H9 (cell line): ENCODE results near the gene SERTAD1. TPM values are rescaled to one million over a fixed set of nuclear protein-coding genes. Genes with fewer than 3 reads are reported as not detected.

ENCODE experiments used
- DNase-seq: peaks from one replicate; pipeline ENCODE4 v3.0.0-alpha.2; 2017
- H2AFZ ChIP-seq: one replicate; pipeline ENCODE4 v1.6.1; 2013; ENCODE audit warnings: mild to moderate bottlenecking, low read length, control low read depth, moderate library complexity
- H2AK5ac ChIP-seq: 2 replicates; pipeline ENCODE4 v1.6.1; 2013; ENCODE audit warnings: low read length, control low read depth, mixed read lengths; ENCODE audit not compliant: insufficient read length
- H2BK120ac ChIP-seq: one replicate; pipeline ENCODE4 v1.6.1; 2013; ENCODE audit warnings: low read depth, mild to moderate bottlenecking, low read length, control low read depth, inconsistent platforms; ENCODE audit not compliant: poor library complexity, severe bottlenecking
- H2BK12ac ChIP-seq: 2 replicates; pipeline ENCODE4 v1.6.1; 2013; ENCODE audit warnings: low read length, control low read depth, mixed read lengths, low read depth; ENCODE audit not compliant: insufficient read length
- H2BK15ac ChIP-seq: 2 replicates; pipeline ENCODE4 v1.6.1; 2013; ENCODE audit warnings: low read depth, low read length, control low read depth
- H2BK20ac ChIP-seq: one replicate; pipeline ENCODE4 v1.6.1; 2013; ENCODE audit warnings: low read depth, mild to moderate bottlenecking, low read length, control low read depth, inconsistent platforms; ENCODE audit not compliant: poor library complexity, severe bottlenecking
- H2BK5ac ChIP-seq: 2 replicates; pipeline ENCODE4 v1.6.1; 2013; ENCODE audit warnings: low read length, control low read depth, mixed read lengths; ENCODE audit not compliant: insufficient read length
- H3K14ac ChIP-seq: 2 replicates; pipeline ENCODE4 v1.6.1; 2013; ENCODE audit warnings: low read length, control low read depth; ENCODE audit not compliant: insufficient read depth
- H3K18ac ChIP-seq: 2 replicates; pipeline ENCODE4 v1.6.1; 2013; ENCODE audit warnings: low read depth, mild to moderate bottlenecking, mixed read lengths, low read length, control low read depth; ENCODE audit not compliant: insufficient read length
- H3K23ac ChIP-seq: 2 replicates; pipeline ENCODE4 v1.6.1; 2013; ENCODE audit warnings: low read length, control low read depth, mixed read lengths, low read depth; ENCODE audit not compliant: insufficient read length
- H3K23me2 ChIP-seq: 2 replicates; pipeline ENCODE4 v1.6.1; 2013; ENCODE audit warnings: low read depth, mild to moderate bottlenecking, mixed read lengths, low read length, control low read depth; ENCODE audit not compliant: insufficient read length, poor library complexity, severe bottlenecking
- H3K27ac ChIP-seq: 2 replicates; pipeline ENCODE4 v1.5.1; 2013; ENCODE audit warnings: low read length, control low read depth, mixed read lengths, low read depth; ENCODE audit not compliant: insufficient read length
- H3K27me3 ChIP-seq: 2 replicates; pipeline ENCODE4 v1.6.1; 2013; ENCODE audit warnings: low read length, control low read depth, inconsistent platforms; ENCODE audit not compliant: insufficient read depth
- H3K4ac ChIP-seq: 2 replicates; pipeline ENCODE4 v1.6.1; 2013; ENCODE audit warnings: low read depth, mild to moderate bottlenecking, control low read depth, inconsistent platforms, low read length, moderate library complexity
- H3K4me1 ChIP-seq: 2 replicates; pipeline ENCODE4 v1.6.1; 2013; ENCODE audit warnings: low read length, control low read depth, inconsistent platforms; ENCODE audit not compliant: insufficient read depth
- H3K4me2 ChIP-seq: 2 replicates; pipeline ENCODE4 v1.6.1; 2013; ENCODE audit warnings: low read length, control low read depth, mixed read lengths; ENCODE audit not compliant: insufficient read length, insufficient read depth
- H3K56ac ChIP-seq: 2 replicates; pipeline ENCODE4 v1.6.1; 2013; ENCODE audit warnings: low read depth, mild to moderate bottlenecking, mixed read lengths, low read length, control low read depth; ENCODE audit not compliant: insufficient read length
- H3K79me1 ChIP-seq: 2 replicates; pipeline ENCODE4 v1.6.1; 2013; ENCODE audit warnings: low read depth, mild to moderate bottlenecking, moderate library complexity, low read length, control low read depth, inconsistent platforms; ENCODE audit not compliant: insufficient read depth, poor library complexity, severe bottlenecking
- H3K79me2 ChIP-seq: 2 replicates; pipeline ENCODE4 v1.6.1; 2013; ENCODE audit warnings: low read length, control low read depth, inconsistent platforms; ENCODE audit not compliant: insufficient read depth
- H3K9ac ChIP-seq: 2 replicates; pipeline ENCODE4 v1.6.1; 2013; ENCODE audit warnings: low read length, control low read depth, mixed read lengths; ENCODE audit not compliant: insufficient read length; ENCODE audit errors: extremely low read depth
- H3K9me3 ChIP-seq: one replicate; pipeline ENCODE4 v1.6.1; 2013; ENCODE audit warnings: low read depth, low read length, inconsistent platforms; ENCODE audit not compliant: control insufficient read depth
- H3T11ph ChIP-seq: one replicate; pipeline ENCODE4 v1.6.1; 2013; ENCODE audit warnings: mild to moderate bottlenecking, low read length, control low read depth, inconsistent platforms
- H4K20me1 ChIP-seq: one replicate; pipeline ENCODE4 v1.6.1; 2013; ENCODE audit not compliant: control insufficient read depth, insufficient read length, insufficient read depth
- H4K5ac ChIP-seq: 2 replicates; pipeline ENCODE4 v1.6.1; 2013; ENCODE audit warnings: low read depth, mild to moderate bottlenecking, mixed read lengths, low read length, control low read depth; ENCODE audit not compliant: insufficient read length
- H4K8ac ChIP-seq: replicated peaks from 2 replicates; pipeline ENCODE4 v1.6.1; 2013; ENCODE audit warnings: low read length, control low read depth, mixed read lengths, low read depth; ENCODE audit not compliant: insufficient read length
- H4K91ac ChIP-seq: 2 replicates; pipeline ENCODE4 v1.6.1; 2013; ENCODE audit warnings: low read depth, mild to moderate bottlenecking, moderate library complexity, mixed read lengths, low read length, control low read depth; ENCODE audit not compliant: insufficient read length
- H3K27ac Mint-ChIP-seq, 3 experiments: 2 replicates in 2 of 3; 3 replicates in 1 of 3; pipeline ENCODE4 v1.8.0; 2020 to 2021; ENCODE audit warnings: mixed read lengths in 3 of 3, mild to moderate bottlenecking in 1 of 3, moderate library complexity in 1 of 3
- H3K27me3 Mint-ChIP-seq: 2 replicates; pipeline ENCODE4 v1.8.0; 2021; ENCODE audit warnings: low read depth, mild to moderate bottlenecking, moderate library complexity, mixed read lengths
- H3K36me3 Mint-ChIP-seq, 3 experiments: 2 replicates in 2 of 3; 3 replicates in 1 of 3; pipeline ENCODE4 v1.8.0; 2020 to 2021; ENCODE audit warnings: low read depth in 3 of 3, mixed read lengths in 3 of 3; ENCODE audit not compliant: insufficient read depth in 1 of 3
- H3K4me1 Mint-ChIP-seq, 2 experiments: 2 replicates each; pipeline ENCODE4 v1.8.0; 2020; ENCODE audit warnings: mixed read lengths in 2 of 2
- H3K4me3 Mint-ChIP-seq, 2 experiments: 2 replicates in 1 of 2; 3 replicates in 1 of 2; pipeline ENCODE4 v1.8.0; 2020 to 2021; ENCODE audit warnings: mild to moderate bottlenecking in 2 of 2, mixed read lengths in 2 of 2, moderate library complexity in 1 of 2
- H3K9me3 Mint-ChIP-seq, 2 experiments: 2 replicates in 1 of 2; 3 replicates in 1 of 2; pipeline ENCODE4 v1.8.0; 2020; ENCODE audit warnings: mild to moderate bottlenecking in 2 of 2, mixed read lengths in 2 of 2, moderate library complexity in 1 of 2
- CTCF ChIP-seq: fragments of 200-600 bp; sonication (generic); conservative IDR thresholded peaks from 3 replicates; pipeline ENCODE4 v1.8.0; 2021; ENCODE audit warnings: antibody characterized with exemption, mild to moderate bottlenecking
- WGBS: extraction: QIAGEN DNeasy Blood & Tissue Kit; methylation state at CpG from one replicate; pipeline ENCODE4 v1.1.7; 2013; ENCODE audit warnings: missing lambda C conversion rate, low lambda C conversion rate, mixed read lengths; ENCODE audit not compliant: insufficient read length; ENCODE audit errors: extremely low coverage; 5-methylcytosine and 5-hydroxymethylcytosine counted together
- total RNA-seq: library from RNA; stranded (reverse); gene quantifications from 2 replicates; pipeline ENCODE4 v1.2.1, GENCODE V29; 2021

SERTAD1 gene
- total RNA-seq, 1 experiment from 2014 or later = 7.9 TPM

DNA sequence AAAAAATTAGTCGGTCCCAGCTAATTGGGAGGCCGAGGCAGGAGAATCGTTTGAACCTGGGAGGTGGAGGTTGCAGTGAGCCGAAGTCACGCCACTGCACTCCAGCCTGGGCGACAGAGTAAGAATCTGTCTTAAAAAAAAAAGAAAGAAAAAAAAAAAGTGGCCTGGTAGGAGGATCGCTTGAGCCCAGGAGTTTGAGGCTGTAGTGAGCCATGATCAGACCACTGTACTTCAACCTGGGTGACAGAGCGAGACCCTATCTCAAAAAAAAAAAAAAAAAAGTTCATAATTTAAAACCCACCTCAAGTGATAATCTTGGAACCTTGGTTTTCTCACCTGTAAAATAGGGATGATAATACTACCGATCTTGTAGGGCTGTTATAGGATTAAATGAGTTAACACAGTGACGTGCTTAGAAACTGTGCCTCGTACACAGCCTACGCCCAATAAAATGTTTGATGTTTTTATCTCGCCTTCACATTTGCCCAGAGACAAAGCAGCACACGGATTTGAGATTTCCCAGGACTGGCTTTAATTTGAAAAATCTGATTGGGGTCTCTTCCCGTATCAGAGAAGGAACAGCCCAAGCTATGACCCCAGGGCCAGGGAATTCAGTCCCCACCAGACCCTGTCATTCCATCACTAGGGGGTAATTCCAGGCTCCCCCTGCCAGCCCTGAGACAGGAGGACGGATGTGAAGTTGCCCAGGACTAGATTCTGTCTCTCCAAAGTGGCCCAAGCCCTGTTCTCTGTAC is 3.6 kb downstream of the SERTAD1 start:
- Histone ChIP-seq H2BK12ac (no peak overlapping the region), H3K14ac (no peak overlapping the region), H2BK5ac (no peak overlapping the region), H3T11ph (no peak overlapping the region), H4K20me1 (no peaks in the 10 kb centered on the region), H3K4me1 (no peaks in the 10 kb centered on the region; the same call in 1 of the 2 replicates), H3K23ac (no peak overlapping the region), H4K91ac (no peak overlapping the region), H3K79me2 (no peaks in the 10 kb centered on the region), H3K9ac (no peak overlapping the region), H2BK20ac (no peak overlapping the region), H3K4me2 (no peak overlapping the region), H3K9me3 (no peaks in the 10 kb centered on the region), H3K23me2 (peaks cover 16% of the 10 kb centered on the region), H3K27me3 (no peaks in the 10 kb centered on the region), H2BK15ac (no peak overlapping the region), H3K18ac (no peak overlapping the region), H2BK120ac (no peak overlapping the region), H4K8ac (no peak overlapping the region), H3K79me1 (no peaks in the 10 kb centered on the region), H2AFZ (no peak overlapping the region), H4K5ac (no peak overlapping the region), H3K27ac (no peak overlapping the region), H2AK5ac (no peak overlapping the region), H3K4ac (no peak overlapping the region), H3K56ac (no peak overlapping the region)
- Mint-ChIP-seq H3K9me3 (peaks cover 0 to 3% of the 10 kb centered on the region in 2 experiments; a peak in 1 of 5 replicates), H3K27ac (peak overlapping the region; percentile 5 to 96 (median 37); a peak in 3 of 7 replicates), H3K27me3 (peaks cover 7% of the 10 kb centered on the region), H3K36me3 (peaks cover 0 to 5% (median 4%) of the 10 kb centered on the region in 3 experiments; a peak in 3 of 7 replicates), H3K4me1 (peaks cover 22 to 27% of the 10 kb centered on the region in 2 experiments), H3K4me3 (peak overlapping the region; percentile 68 to 80; a peak in 3 of 5 replicates)
- no peak for DNase-seq
- WGBS = no CpG with 5 or more reads among the region's 16 CpGs
- TF ChIP-seq CTCF = no peak
